ENCODE results near the gene SLC39A3.

DNA sequence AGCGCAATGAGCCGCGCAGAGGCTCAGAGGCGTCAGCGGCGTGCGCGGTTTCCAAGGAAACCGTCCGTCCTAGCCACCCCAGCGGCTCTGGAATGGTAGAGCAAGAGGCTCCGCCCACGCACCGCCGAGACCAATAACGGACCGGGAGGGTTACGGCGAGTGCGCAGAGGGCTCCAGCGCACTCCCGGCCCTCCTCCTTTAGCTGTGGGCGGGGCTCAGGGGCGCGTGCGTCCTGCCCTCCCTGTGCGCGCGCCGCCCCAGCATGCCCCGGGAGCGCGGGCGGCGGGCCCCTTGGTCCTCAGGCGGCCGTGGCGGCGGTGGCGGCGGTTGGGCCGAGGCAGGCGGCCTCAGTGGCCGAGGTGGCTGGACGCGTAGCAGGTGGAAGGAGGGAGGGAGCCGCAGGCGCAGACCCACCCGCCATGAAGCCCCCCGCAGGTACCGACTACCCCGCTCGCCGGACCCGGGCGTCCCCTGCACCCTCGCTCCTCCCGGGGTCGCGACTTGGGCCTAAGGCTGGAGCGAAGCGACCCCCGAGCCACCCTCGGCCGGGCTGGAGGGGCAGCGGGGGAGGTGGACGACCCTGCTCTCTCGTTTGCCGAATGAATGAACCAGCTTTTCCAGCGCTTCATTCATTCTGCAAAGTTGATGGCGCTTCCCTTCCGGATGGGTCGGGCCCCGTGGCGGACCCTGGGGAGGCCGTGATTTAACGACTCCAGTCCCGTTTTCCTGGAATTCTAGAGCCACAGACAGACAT lies 45.6 kb upstream of the SLC39A3 start, which contains the start of gene THOP1:
- TF ChIP-seq, protein P1, sequence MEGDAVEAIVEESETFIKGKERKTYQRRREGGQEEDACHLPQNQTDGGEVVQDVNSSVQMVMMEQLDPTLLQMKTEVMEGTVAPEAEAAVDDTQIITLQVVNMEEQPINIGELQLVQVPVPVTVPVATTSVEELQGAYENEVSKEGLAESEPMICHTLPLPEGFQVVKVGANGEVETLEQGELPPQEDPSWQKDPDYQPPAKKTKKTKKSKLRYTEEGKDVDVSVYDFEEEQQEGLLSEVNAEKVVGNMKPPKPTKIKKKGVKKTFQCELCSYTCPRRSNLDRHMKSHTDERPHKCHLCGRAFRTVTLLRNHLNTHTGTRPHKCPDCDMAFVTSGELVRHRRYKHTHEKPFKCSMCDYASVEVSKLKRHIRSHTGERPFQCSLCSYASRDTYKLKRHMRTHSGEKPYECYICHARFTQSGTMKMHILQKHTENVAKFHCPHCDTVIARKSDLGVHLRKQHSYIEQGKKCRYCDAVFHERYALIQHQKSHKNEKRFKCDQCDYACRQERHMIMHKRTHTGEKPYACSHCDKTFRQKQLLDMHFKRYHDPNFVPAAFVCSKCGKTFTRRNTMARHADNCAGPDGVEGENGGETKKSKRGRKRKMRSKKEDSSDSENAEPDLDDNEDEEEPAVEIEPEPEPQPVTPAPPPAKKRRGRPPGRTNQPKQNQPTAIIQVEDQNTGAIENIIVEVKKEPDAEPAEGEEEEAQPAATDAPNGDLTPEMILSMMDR (IDR thresholded peaks at IDR 0.05), result no peak
- TF ChIP-seq POLR2A (IDR thresholded peaks at IDR 0.05), result no peak
